ENCODE measurements around the gene XCL2.

The XCL2 gene

GRCh38 chr1:168512864-168513595, 30.8 kb downstream of the XCL2 start:
- DNase-seq (ENCODE audit: low read depth): no peak
- TF ChIP-seq, protein P1, sequence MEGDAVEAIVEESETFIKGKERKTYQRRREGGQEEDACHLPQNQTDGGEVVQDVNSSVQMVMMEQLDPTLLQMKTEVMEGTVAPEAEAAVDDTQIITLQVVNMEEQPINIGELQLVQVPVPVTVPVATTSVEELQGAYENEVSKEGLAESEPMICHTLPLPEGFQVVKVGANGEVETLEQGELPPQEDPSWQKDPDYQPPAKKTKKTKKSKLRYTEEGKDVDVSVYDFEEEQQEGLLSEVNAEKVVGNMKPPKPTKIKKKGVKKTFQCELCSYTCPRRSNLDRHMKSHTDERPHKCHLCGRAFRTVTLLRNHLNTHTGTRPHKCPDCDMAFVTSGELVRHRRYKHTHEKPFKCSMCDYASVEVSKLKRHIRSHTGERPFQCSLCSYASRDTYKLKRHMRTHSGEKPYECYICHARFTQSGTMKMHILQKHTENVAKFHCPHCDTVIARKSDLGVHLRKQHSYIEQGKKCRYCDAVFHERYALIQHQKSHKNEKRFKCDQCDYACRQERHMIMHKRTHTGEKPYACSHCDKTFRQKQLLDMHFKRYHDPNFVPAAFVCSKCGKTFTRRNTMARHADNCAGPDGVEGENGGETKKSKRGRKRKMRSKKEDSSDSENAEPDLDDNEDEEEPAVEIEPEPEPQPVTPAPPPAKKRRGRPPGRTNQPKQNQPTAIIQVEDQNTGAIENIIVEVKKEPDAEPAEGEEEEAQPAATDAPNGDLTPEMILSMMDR (IDR thresholded peaks at IDR 0.05; ENCODE audit: control insufficient read depth, extremely low read depth, insufficient read depth): no peak
- no peak overlapping the region for H3K4me3 ChIP-seq (ENCODE audit: low read depth, low read length)

- DNase-seq (ENCODE audit: low read depth): no peak
- TF ChIP-seq, protein P1 (IDR thresholded peaks at IDR 0.05; ENCODE audit: control insufficient read depth, extremely low read depth, insufficient read depth): no peak
- H3K4me3 ChIP-seq (ENCODE audit: low read depth, low read length): no peak overlapping the region
These were observed 33.7 kb downstream of the XCL2 start for GRCh38 chr1:168509875-168510791.

- TF ChIP-seq, protein P1 (IDR thresholded peaks at IDR 0.05; ENCODE audit: control insufficient read depth, extremely low read depth, insufficient read depth): no peak
- H3K4me3 ChIP-seq (ENCODE audit: low read depth, low read length): no peak overlapping the region
- DNase-seq (ENCODE audit: low read depth): no peak
These were observed 34.6 kb downstream of the XCL2 start for GRCh38 chr1:168509210-168509609.

DNA sequence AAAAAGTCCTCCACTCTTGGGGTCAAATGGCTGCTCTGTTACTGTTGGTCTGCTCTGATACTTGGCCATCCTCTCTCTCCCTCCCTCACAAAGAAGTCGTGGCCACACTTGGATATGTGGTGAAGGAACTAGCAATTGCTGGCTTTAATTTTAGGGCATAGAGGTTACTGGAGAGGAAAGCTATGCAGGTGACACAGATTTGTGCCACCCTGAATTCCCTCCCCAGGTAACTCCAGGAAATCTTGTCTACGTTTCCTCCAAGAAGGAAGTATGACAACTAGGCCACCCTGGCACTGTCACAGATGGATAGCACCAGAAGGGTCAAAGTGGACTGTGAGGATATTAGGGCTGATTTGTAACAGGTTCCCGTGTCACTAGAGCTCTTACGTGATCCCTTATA, 36.0 kb downstream of the XCL2 start:
- H3K4me3 ChIP-seq (ENCODE audit: low read depth, low read length): no peak overlapping the region
- DNase-seq (ENCODE audit: low read depth): no peak
- TF ChIP-seq, protein P1 (IDR thresholded peaks at IDR 0.05; ENCODE audit: control insufficient read depth, extremely low read depth, insufficient read depth): no peak

DNA sequence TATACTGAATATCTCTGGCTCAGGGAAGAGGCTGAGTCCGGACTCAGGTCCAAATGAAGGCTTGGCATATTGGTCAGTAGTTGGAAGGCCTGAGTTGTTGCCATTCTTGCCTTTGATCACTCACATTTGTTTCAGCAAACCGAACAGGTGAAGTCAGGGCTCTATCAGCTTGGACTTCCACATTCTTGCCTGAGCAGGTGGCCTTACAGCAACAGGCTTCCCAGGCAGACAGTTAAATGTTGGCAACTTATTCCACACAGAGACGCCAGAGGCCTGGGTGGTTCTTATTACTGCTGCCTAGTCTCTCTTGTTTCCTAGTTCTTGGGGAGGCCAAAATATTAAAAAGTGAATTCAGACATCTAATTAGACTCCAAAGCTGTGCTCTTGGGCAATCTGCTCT, 36.6 kb downstream of the XCL2 start:
- TF ChIP-seq, protein P1 (IDR thresholded peaks at IDR 0.05; ENCODE audit: control insufficient read depth, extremely low read depth, insufficient read depth): no peak
- DNase-seq (ENCODE audit: low read depth): no peak
- H3K4me3 ChIP-seq (ENCODE audit: low read depth, low read length): no peak overlapping the region

- DNase-seq (ENCODE audit: low read depth): no peak
- TF ChIP-seq, protein P1 (IDR thresholded peaks at IDR 0.05; ENCODE audit: control insufficient read depth, extremely low read depth, insufficient read depth): no peak
- H3K4me3 ChIP-seq (ENCODE audit: low read depth, low read length): no peak overlapping the region
These were observed 37.5 kb downstream of the XCL2 start for GRCh38 chr1:168506204-168506819.
